ENCODE measurements around the gene TMCC2.

- TF ChIP-seq CTCF (IDR thresholded peaks at IDR 0.05; ENCODE audit: insufficient read depth, low read depth, low read length) = no peak
- no peak for TF ChIP-seq EZH2 (IDR thresholded peaks at IDR 0.05; ENCODE audit: insufficient read depth, low read length)
Measured at GRCh38 chr1:205188098-205188497, 39.6 kb upstream of the TMCC2 start.

All from astrocyte (in vitro differentiated cells and primary cell).